K562 (cell line): ENCODE results near the gene FLT1. TPM values are rescaled to one million over a fixed set of nuclear protein-coding genes. Genes with fewer than 3 reads are reported as not detected.

Experiments used
- ATAC-seq: fragments of 200-7000 bp; cut with Tn5 transposase; 3 replicates; pipeline ENCODE4 v1.9.1; 2020; ENCODE audit warnings: moderate library complexity
- BruUV-seq: library from RNA; stranded (reverse); fragments of 400-500 nt; replicated peaks from 2 replicates; lab custom pipeline; 2021; lab: Mats Ljungman, UMichigan
- CTCF ChIA-PET: fragments of 300-600 bp; formaldehyde crosslinking; extraction: SDS; loops from one replicate; lab custom pipeline; 2021; ENCODE audit warnings: low intra/inter-chr PET ratio; lab: Yijun Ruan, JAX
- POLR2A ChIA-PET: fragments of 300-600, 350-650 bp; sonication (Branson Sonifier 250); formaldehyde crosslinking; extraction: SDS; loops from one replicate; lab custom pipeline; 2021; ENCODE audit warnings: antibody characterized with exemption, inconsistent platforms; lab: Yijun Ruan, JAX
- DNase-seq, 4 experiments: peaks; one replicate each; pipeline versions ENCODE4 v3.0.0 to v3.0.0-alpha.2; 2011 to 2018; ENCODE audit warnings: low spot score in 3 of 4, mixed read lengths in 3 of 4; ENCODE audit errors: extremely low read depth in 1 of 4
- FAIRE-seq: peaks from 2 replicates; lab custom pipeline; 2011; peaks lifted over from hg19 to GRCh38; lab: Jason Lieb, UNC
- H2AFZ ChIP-seq: 2 replicates; pipeline ENCODE4 v1.6.0; 2011; ENCODE audit warnings: low read depth, low read length, control low read depth, inconsistent platforms
- H3K27ac ChIP-seq: fragments of 200-600 bp; 3 replicates; pipeline ENCODE4 v1.8.0; 2011; ENCODE audit warnings: low read depth, mild to moderate bottlenecking, control low read depth, inconsistent platforms, low read length, moderate library complexity, mixed read lengths; ENCODE audit errors: extremely low read depth
- H3K27me3 ChIP-seq, 2 experiments: fragments of 300-600 bp in 1 of 2; 2 replicates in 1 of 2; 3 replicates in 1 of 2; pipeline versions ENCODE4 v1.6.0 to v1.8.0; 2011; ENCODE audit warnings: inconsistent platforms in 2 of 2, low read length in 2 of 2, mild to moderate bottlenecking in 1 of 2, mixed read lengths in 1 of 2, moderate library complexity in 1 of 2; ENCODE audit not compliant: control insufficient read depth in 2 of 2, insufficient read depth in 2 of 2
- H3K36me3 ChIP-seq: fragments of 300-600 bp; 3 replicates; pipeline ENCODE4 v1.8.0; 2011; ENCODE audit warnings: mild to moderate bottlenecking, low read length, inconsistent platforms; ENCODE audit not compliant: control insufficient read depth, insufficient read depth
- H3K4me1 ChIP-seq, 2 experiments: fragments of 200-600 bp in 1 of 2; replicated peaks in 1 of 2; 2 replicates in 1 of 2; 3 replicates in 1 of 2; pipeline versions ENCODE4 v1.5.1 to v1.8.0; 2011; ENCODE audit warnings: inconsistent platforms in 2 of 2, low read length in 2 of 2, mild to moderate bottlenecking in 1 of 2, mixed read lengths in 1 of 2, moderate library complexity in 1 of 2; ENCODE audit not compliant: control insufficient read depth in 2 of 2, insufficient read depth in 2 of 2
- H3K4me2 ChIP-seq: 2 replicates; pipeline ENCODE4 v1.6.1; 2011; ENCODE audit warnings: low read length, control low read depth, inconsistent platforms, mixed read lengths; ENCODE audit not compliant: insufficient read depth
- H3K4me3 ChIP-seq: fragments of 200-600 bp; sonication (generic), shearing (Covaris generic); 2 replicates; pipeline ENCODE4 v1.5.1; 2016; ENCODE audit warnings: control low read depth, inconsistent platforms
- H3K79me2 ChIP-seq: fragments of 200-600 bp; 3 replicates; pipeline ENCODE4 v1.8.0; 2011; ENCODE audit warnings: low read length, inconsistent platforms; ENCODE audit not compliant: control insufficient read depth, insufficient read depth
- H3K9ac ChIP-seq, 2 experiments: 2 replicates each; pipeline versions ENCODE4 v1.6.0 to v1.6.1; 2011; ENCODE audit warnings: low read depth in 2 of 2, low read length in 2 of 2, control low read depth in 1 of 2, inconsistent platforms in 1 of 2, mild to moderate bottlenecking in 1 of 2, mixed read lengths in 1 of 2; ENCODE audit not compliant: insufficient read depth in 1 of 2
- H3K9me1 ChIP-seq: one replicate; pipeline ENCODE4 v1.6.0; 2011; ENCODE audit warnings: inconsistent platforms, mild to moderate bottlenecking, low read length, moderate library complexity; ENCODE audit not compliant: control insufficient read depth, insufficient read depth
- H3K9me3 ChIP-seq: replicated peaks from 2 replicates; pipeline ENCODE4 v1.5.1; 2011; ENCODE audit warnings: low read depth, low read length, inconsistent platforms; ENCODE audit not compliant: control insufficient read depth, insufficient read depth
- H4K20me1 ChIP-seq: replicated peaks from 2 replicates; pipeline ENCODE4 v1.6.1; 2011; ENCODE audit warnings: low read length, inconsistent platforms, mixed read lengths; ENCODE audit not compliant: control insufficient read depth, insufficient read depth
- BRD9 ChIP-seq: fragments of 450-650 bp; IDR thresholded peaks from 2 replicates; pipeline ENCODE4 v1.6.1; 2018; ENCODE audit warnings: low read depth; ENCODE audit not compliant: partially characterized antibody
- CTCFL ChIP-seq: IDR thresholded peaks from 2 replicates; pipeline ENCODE4 v1.6.1; 2011; ENCODE audit warnings: borderline replicate concordance, low read depth, mild to moderate bottlenecking, moderate library complexity, low read length; ENCODE audit not compliant: insufficient read depth, poor library complexity, severe bottlenecking
- EGR1 ChIP-seq: fragments of 450-650 bp; conservative IDR thresholded peaks from 2 replicates; pipeline ENCODE4 v1.6.1; 2017; ENCODE audit warnings: mild to moderate bottlenecking
- ILF3 ChIP-seq: fragments of 450-650 bp; IDR thresholded peaks from 2 replicates; pipeline ENCODE4 v1.6.1; 2018; ENCODE audit warnings: antibody characterized with exemption, mild to moderate bottlenecking, moderate library complexity, borderline replicate concordance
- IRF9 ChIP-seq: fragments of 450-650 bp; IDR thresholded peaks from 2 replicates; pipeline ENCODE4 v1.6.1; 2016; ENCODE audit warnings: missing biosample characterization, missing genetic modification characterization
- KDM2B ChIP-seq: fragments of 250-450 bp; sonication (Bioruptor Pico); IDR thresholded peaks from 2 replicates; pipeline ENCODE4 v1.8.0; 2021; ENCODE audit warnings: mild to moderate bottlenecking, moderate library complexity
- PPARD ChIP-seq: fragments of 250-450 bp; sonication (Bioruptor Pico); IDR thresholded peaks from 2 replicates; pipeline ENCODE4 v1.8.0; 2022; ENCODE audit warnings: inconsistent platforms, mild to moderate bottlenecking, moderate library complexity
- PURB ChIP-seq: sonication (generic); formaldehyde crosslinking; IDR thresholded peaks from 2 replicates; pipeline ENCODE4 v1.9.0; 2021; ENCODE audit warnings: low read depth, mild to moderate bottlenecking, missing genetic modification reagents
- RNF2 ChIP-seq: sonication (generic); IDR thresholded peaks from 2 replicates; pipeline ENCODE4 v1.6.1; 2016
- TEAD1 ChIP-seq, 2 experiments: fragments of 450-650 bp in 1 of 2; sonication (generic) in 1 of 2; formaldehyde crosslinking; IDR thresholded peaks; 2 replicates each; pipeline versions ENCODE4 v1.4.0 to v1.8.0; 2020 to 2022; ENCODE audit warnings: mild to moderate bottlenecking in 2 of 2, missing genetic modification reagents in 1 of 2
- TEAD4 ChIP-seq, 2 experiments: sonication (generic) in 1 of 2; formaldehyde crosslinking in 1 of 2; IDR thresholded peaks; 2 replicates each; pipeline versions ENCODE4 v1.6.1 to v1.8.0; 2012 to 2022; ENCODE audit warnings: borderline replicate concordance in 1 of 2, inconsistent platforms in 1 of 2, low read length in 1 of 2, mild to moderate bottlenecking in 1 of 2, missing genetic modification reagents in 1 of 2
- ZNF316 ChIP-seq: fragments of 450-650 bp; IDR thresholded peaks from 2 replicates; pipeline ENCODE4 v1.6.1; 2016
- ZNF696 ChIP-seq: fragments of 250-450 bp; sonication (Bioruptor Pico); conservative IDR thresholded peaks from 2 replicates; pipeline ENCODE4 v1.4.0; 2020; ENCODE audit warnings: mild to moderate bottlenecking, moderate library complexity
- ZNF740 ChIP-seq, 3 experiments: fragments of 200-800 bp in 1 of 3; sonication (Bioruptor generic) in 1 of 3; sonication (generic) in 1 of 3; formaldehyde crosslinking in 1 of 3; IDR thresholded peaks; 2 replicates each; pipeline versions ENCODE4 v1.6.1 to v1.8.0; 2016 to 2022; ENCODE audit warnings: mild to moderate bottlenecking in 2 of 3, missing compliant biosample characterization in 2 of 3, missing genetic modification characterization in 2 of 3, missing genetic modification reagents in 1 of 3
- WGBS: fragments of 100-300 bp; shearing (Covaris generic); methylation state at CpG from one replicate; pipeline ENCODE4 v1.1.6; 2016; ENCODE audit warnings: low coverage, mixed read lengths; ENCODE audit not compliant: insufficient coverage; ENCODE audit errors: missing lambda C conversion rate; 5-methylcytosine and 5-hydroxymethylcytosine counted together
- in situ Hi-C: fragments of 300-500 bp; cut with MboI; formaldehyde crosslinking; loops from 4 replicates; pipeline ENCODE4 v1.15.0; 2018; ENCODE audit warnings: inconsistent platforms, mixed read lengths
- intact Hi-C: fragments of 100-400 bp; cut with micrococcal nuclease; formaldehyde crosslinking; loops from 2 replicates; pipeline ENCODE4 v1.14.2; 2022
- polyA plus RNA-seq, 8 experiments: library from polyadenylated mRNA; depleted of rRNA in 4 of 8; stranded (reverse) in 5 of 8; unstranded in 3 of 8; fragments of >200 nt; fragmentation: Nextera tagmentation in 2 of 8; fragmentation: Illumina TruSeq in 1 of 8; extraction: Ambion mirVana in 2 of 8; extraction: Trizol in 1 of 8; gene quantifications; 2 replicates each; pipeline versions ENCODE4 v1.2.1 to v1.2.3, GENCODE V29; 2011 to 2014; ENCODE audit warnings: inconsistent platforms in 1 of 8, missing spikeins in 1 of 8
- total RNA-seq, 7 experiments: library from RNA; depleted of rRNA in 6 of 7; stranded (reverse); fragments of >200 nt in 6 of 7; fragmentation: Illumina TruSeq in 2 of 7; extraction: Trizol in 2 of 7; gene quantifications; 2 replicates each; pipeline versions ENCODE4 v1.2.1 to v1.2.3, GENCODE V29; 2011 to 2021; ENCODE audit warnings: low replicate concordance in 1 of 7

Gene FLT1
- total and polyA plus RNA-seq, 9 of the 15 experiments (the other 6 are each of a cell fraction or from before 2014, with no cell fraction given) = 0.01 to 2.0 (median 0.22) TPM

- H3K36me3 ChIP-seq = no peaks in the 10 kb centered on the region
- no peak overlapping the region for H3K9ac ChIP-seq
- H3K9me1 ChIP-seq = no peaks in the 10 kb centered on the region
- H3K4me3 ChIP-seq = no peak overlapping the region
- no TSS peak for BruUV-seq
- no peaks in the 10 kb centered on the region for H4K20me1 ChIP-seq
- 0% methylated on average over 2 of the region's 2 CpGs for WGBS
- FAIRE-seq (no peak), DNase-seq (no peak), ATAC-seq (no peak)
- TF ChIP-seq ZNF740 (CRISPR knock-in tag; IDR thresholded peaks at IDR 0.05) = no peak
- no peak for TF ChIP-seq ZNF740 (tag; IDR thresholded peaks at IDR 0.05)
- no peak for TF ChIP-seq BRD9
- no peak for TF ChIP-seq EGR1
- no peak for TF ChIP-seq PPARD (CRISPR knock-in tag)
- TF ChIP-seq ZNF696 (CRISPR knock-in tag) = no peak
- no peak for TF ChIP-seq TEAD1 (CRISPR knock-in tag; IDR thresholded peaks at IDR 0.05)
- TF ChIP-seq TEAD4 (IDR thresholded peaks at IDR 0.05; ENCODE audit: low read length) = no peak
- no peak for TF ChIP-seq TEAD4 (CRISPR knock-in tag; IDR thresholded peaks at IDR 0.05; ENCODE audit: borderline replicate concordance)
- no peak for TF ChIP-seq RNF2
- no peak for TF ChIP-seq ILF3
- TF ChIP-seq KDM2B (CRISPR knock-in tag) = no peak
- TF ChIP-seq IRF9 = no peak
- no peak for TF ChIP-seq ZNF316
- no peak for TF ChIP-seq CTCFL
- TF ChIP-seq PURB = no peak
- in situ Hi-C loops (no loop called here), intact Hi-C loops (loop anchor here (10.0 kb wide), 1 partner anchor 165 kb away; the partner anchor contains the start of gene PAN3)
- ChIA-PET POLR2A (no interaction called here), CTCF (no interaction called here)
- H3K4me1 ChIP-seq = no peaks in the 10 kb centered on the region; a peak in 1 of 5 replicates
- no peaks in the 10 kb centered on the region for H3K9me3 ChIP-seq
- H3K27me3 ChIP-seq = no peaks in the 10 kb centered on the region
- no peak overlapping the region for H3K4me2 ChIP-seq
- H2AFZ ChIP-seq = no peak overlapping the region
- no peaks in the 10 kb centered on the region for H3K79me2 ChIP-seq
- H3K27ac ChIP-seq = no peak overlapping the region
Measured at GRCh38 chr13:28299916-28300315, 195.0 kb downstream of the FLT1 start.
